ENCODE results near the gene ASB3.
"Not testable (repeated sequence)": the region's sequence is repeated elsewhere in the genome, so short reads cannot be mapped to it uniquely, and the experiment has no call there.

Gene ASB3

DNA sequence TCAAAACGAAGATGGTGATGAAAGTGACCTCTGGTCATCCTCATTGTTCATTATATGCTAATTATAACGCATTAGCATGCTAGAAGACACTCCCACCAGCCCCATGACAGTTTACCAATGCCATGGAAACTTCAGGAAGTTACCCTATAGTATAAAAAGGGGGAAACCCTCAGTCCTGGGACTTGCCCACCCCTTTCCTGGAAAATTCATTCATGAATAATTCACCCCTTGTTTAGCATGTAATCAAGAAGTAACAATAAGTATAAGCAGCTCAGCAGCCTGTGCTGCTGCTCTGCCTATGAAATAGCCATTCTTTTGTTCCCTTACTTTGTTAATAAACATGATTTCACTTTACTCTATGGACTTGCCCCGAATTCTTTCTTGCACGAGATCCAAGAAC is 89.7 kb downstream of the ASB3 start:
- H3K27me3 ChIP-seq (ENCODE audit: control insufficient read depth in 1 of 2, insufficient read depth in 2 of 2, low read length in 2 of 2), result no peaks in the 10 kb centered on the region
- H3K4me3 ChIP-seq (ENCODE audit: low read length in 2 of 2), result no peak overlapping the region
- H3K9me3 ChIP-seq (ENCODE audit: control insufficient read depth in 2 of 2, low read length in 2 of 2), result no peaks in the 10 kb centered on the region
- H3K4me1 ChIP-seq (ENCODE audit: control insufficient read depth, insufficient read depth, low read length), result no peaks in the 10 kb centered on the region
- peaks cover 0 to 4% of the 10 kb centered on the region in 2 donors for H3K36me3 ChIP-seq (ENCODE audit: control insufficient read depth in 2 of 2, insufficient read depth in 2 of 2, low read length in 2 of 2)
- H3K9ac ChIP-seq (ENCODE audit: low read length in 2 of 2), result no peak overlapping the region
- H3K27ac ChIP-seq (ENCODE audit: low read length), result no peak overlapping the region

DNA sequence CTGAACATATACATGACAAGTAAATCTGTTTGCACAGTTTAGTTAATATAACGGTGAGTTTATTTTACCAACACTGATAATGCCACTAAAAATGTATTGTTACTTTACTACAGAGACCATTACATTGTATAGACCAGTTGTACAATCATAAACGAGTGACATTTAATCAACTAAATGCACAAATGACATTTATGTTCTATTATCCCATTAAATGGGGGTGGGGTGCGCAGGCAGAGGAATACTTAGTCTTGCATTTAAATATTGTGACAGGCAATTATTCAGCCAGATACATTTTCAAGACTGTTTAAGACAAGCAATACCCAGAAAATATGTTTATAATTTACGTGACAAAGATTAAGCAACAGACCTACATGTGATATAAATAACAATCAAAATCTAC is 91.2 kb downstream of the ASB3 start:
- H3K9me3 ChIP-seq (ENCODE audit: control insufficient read depth in 2 of 2, low read length in 2 of 2), result no peaks in the 10 kb centered on the region
- H3K4me3 ChIP-seq (ENCODE audit: low read length in 2 of 2), result no peak overlapping the region
- H3K27me3 ChIP-seq (ENCODE audit: control insufficient read depth in 1 of 2, insufficient read depth in 2 of 2, low read length in 2 of 2), result no peaks in the 10 kb centered on the region
- no peaks in the 10 kb centered on the region for H3K4me1 ChIP-seq (ENCODE audit: control insufficient read depth, insufficient read depth, low read length)
- H3K9ac ChIP-seq (ENCODE audit: low read length in 2 of 2), result no peak overlapping the region
- H3K36me3 ChIP-seq (ENCODE audit: control insufficient read depth in 2 of 2, insufficient read depth in 2 of 2, low read length in 2 of 2), result peaks cover 0 to 4% of the 10 kb centered on the region in 2 donors
- no peak overlapping the region for H3K27ac ChIP-seq (ENCODE audit: low read length)

DNA sequence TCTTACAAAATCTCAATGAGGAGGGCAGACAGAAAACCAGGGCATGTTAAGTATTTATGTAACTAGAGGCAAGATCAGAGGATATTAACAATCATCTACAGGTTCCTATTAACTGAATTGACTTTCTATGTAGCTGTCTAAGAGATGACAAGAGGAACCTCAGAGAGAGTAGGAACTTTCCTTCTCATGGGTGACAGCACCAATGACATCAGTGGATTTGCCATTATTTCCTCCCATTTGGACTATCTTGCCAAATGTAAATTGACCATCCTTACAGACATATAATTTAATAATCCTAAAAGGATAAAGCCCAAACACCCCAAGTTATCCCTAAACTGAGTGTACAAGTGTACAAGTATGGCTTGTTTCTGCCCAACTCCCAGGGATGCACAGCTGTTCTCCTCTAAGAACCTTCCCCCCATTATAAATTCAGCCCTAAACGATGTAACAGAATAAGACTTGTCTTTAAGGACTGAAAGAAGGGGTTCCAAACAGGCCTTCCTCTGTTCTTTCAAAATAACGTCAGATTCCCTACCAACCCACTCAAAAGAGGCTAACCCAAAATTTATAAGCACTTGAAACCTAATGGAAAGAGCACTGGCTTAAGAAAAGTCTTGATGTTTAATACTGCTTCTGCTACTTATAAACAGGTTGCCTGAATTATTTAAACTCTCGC is 92.5 kb downstream of the ASB3 start:
- H3K4me1 ChIP-seq (ENCODE audit: control insufficient read depth, insufficient read depth, low read length), result no peaks in the 10 kb centered on the region
- no peaks in the 10 kb centered on the region for H3K36me3 ChIP-seq (ENCODE audit: control insufficient read depth in 2 of 2, insufficient read depth in 2 of 2, low read length in 2 of 2)
- H3K9me3 ChIP-seq (ENCODE audit: control insufficient read depth in 2 of 2, low read length in 2 of 2), result no peaks in the 10 kb centered on the region
- no peak overlapping the region for H3K9ac ChIP-seq (ENCODE audit: low read length in 2 of 2)
- no peaks in the 10 kb centered on the region for H3K27me3 ChIP-seq (ENCODE audit: control insufficient read depth in 1 of 2, insufficient read depth in 2 of 2, low read length in 2 of 2)
- no peak overlapping the region for H3K4me3 ChIP-seq (ENCODE audit: low read length in 2 of 2)
- no peak overlapping the region for H3K27ac ChIP-seq (ENCODE audit: low read length)

DNA sequence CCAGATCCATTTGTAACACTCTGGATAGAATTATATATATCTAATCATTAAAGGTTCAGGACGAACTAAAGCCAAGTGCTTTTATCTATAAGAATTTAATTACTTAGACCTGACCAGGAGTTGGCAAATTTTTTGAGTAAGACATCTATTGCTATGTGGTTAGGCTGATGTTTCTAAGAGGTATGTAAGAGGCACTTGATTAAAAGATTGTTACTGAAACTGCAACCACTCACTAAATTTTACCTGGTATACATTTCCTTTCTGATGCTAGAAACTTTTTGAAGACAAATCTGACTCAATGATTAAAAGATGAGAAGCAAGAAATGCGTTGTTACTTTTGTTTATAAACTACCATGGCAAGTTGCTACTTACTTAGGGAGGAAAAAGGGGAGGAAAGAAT is 95.9 kb downstream of the ASB3 start:
- H3K27ac ChIP-seq (ENCODE audit: low read length), result no peak overlapping the region
- no peak overlapping the region for H3K9ac ChIP-seq (ENCODE audit: low read length in 2 of 2)
- no peaks in the 10 kb centered on the region for H3K9me3 ChIP-seq (ENCODE audit: control insufficient read depth in 2 of 2, low read length in 2 of 2)
- no peaks in the 10 kb centered on the region for H3K36me3 ChIP-seq (ENCODE audit: control insufficient read depth in 2 of 2, insufficient read depth in 2 of 2, low read length in 2 of 2)
- no peaks in the 10 kb centered on the region for H3K27me3 ChIP-seq (ENCODE audit: control insufficient read depth in 1 of 2, insufficient read depth in 2 of 2, low read length in 2 of 2)
- no peak overlapping the region for H3K4me3 ChIP-seq (ENCODE audit: low read length in 2 of 2)
- no peaks in the 10 kb centered on the region for H3K4me1 ChIP-seq (ENCODE audit: control insufficient read depth, insufficient read depth, low read length)

DNA sequence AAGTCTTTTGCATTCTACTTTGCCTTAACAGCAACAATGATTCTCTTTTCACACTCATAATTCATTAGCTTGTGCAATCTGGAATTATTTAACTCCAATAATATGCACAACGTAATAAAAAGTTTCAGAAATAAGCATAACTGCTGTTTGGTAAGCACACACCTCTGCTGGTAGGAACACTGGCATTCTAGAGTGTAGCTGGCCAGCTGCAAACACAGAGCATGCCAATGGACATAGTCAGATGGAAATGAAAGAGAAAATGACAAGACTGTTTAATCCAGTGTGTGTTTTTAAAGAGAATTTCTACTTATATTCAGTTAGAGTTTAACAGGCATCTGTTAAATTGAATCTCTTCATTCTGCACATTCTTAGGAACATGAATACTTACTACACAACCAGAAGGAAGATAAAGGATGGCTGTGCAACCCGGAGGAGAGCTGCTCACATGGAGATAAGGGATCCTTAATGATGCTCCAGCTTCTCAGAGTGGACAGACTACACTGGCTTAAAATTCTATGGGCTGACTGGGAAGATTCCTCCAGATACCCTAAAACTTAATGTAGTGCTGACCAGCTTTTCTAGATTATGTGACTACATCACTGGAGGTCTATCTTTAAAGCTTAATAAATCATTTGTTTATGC is 113.8 kb downstream of the ASB3 start:
- Histone ChIP-seq H3K27me3 (ENCODE audit: control insufficient read depth in 1 of 2, insufficient read depth in 2 of 2, low read length in 2 of 2) (no peaks in the 10 kb centered on the region), H3K4me1 (ENCODE audit: control insufficient read depth, insufficient read depth, low read length) (no peaks in the 10 kb centered on the region), H3K27ac (ENCODE audit: low read length) (no peak overlapping the region), H3K9me3 (ENCODE audit: control insufficient read depth in 2 of 2, low read length in 2 of 2) (no peaks in the 10 kb centered on the region), H3K4me3 (ENCODE audit: low read length in 2 of 2) (no peak overlapping the region), H3K36me3 (ENCODE audit: control insufficient read depth in 2 of 2, insufficient read depth in 2 of 2, low read length in 2 of 2) (no peaks in the 10 kb centered on the region), H3K9ac (ENCODE audit: low read length in 2 of 2) (no peak overlapping the region)

DNA sequence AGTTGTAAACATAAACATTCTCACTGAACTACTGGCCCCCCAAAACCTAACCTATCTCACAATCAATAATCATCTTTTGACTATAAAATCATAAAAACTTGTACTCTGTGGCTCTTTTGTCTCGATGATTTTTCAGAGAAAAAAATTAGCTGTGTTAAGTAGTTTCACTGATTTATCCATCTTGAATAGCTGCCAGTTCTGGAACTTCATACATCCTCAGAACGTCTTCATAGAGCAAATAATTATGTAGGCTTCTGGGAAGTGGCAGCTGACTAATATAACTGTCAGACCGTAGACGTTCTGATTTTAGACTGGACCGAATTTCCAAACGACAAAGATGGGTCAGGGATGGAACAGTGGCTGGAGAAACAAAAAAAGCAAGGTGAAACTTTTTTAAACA is 116.4 kb downstream of the ASB3 start:
- Histone ChIP-seq H3K36me3 (ENCODE audit: control insufficient read depth in 2 of 2, insufficient read depth in 2 of 2, low read length in 2 of 2) (no peaks in the 10 kb centered on the region), H3K27ac (ENCODE audit: low read length) (no peak overlapping the region), H3K4me1 (ENCODE audit: control insufficient read depth, insufficient read depth, low read length) (no peaks in the 10 kb centered on the region), H3K9ac (ENCODE audit: low read length in 2 of 2) (no peak overlapping the region), H3K9me3 (ENCODE audit: control insufficient read depth in 2 of 2, low read length in 2 of 2) (no peaks in the 10 kb centered on the region), H3K4me3 (ENCODE audit: low read length in 2 of 2) (no peak overlapping the region), H3K27me3 (ENCODE audit: control insufficient read depth in 1 of 2, insufficient read depth in 2 of 2, low read length in 2 of 2) (no peaks in the 10 kb centered on the region)

DNA sequence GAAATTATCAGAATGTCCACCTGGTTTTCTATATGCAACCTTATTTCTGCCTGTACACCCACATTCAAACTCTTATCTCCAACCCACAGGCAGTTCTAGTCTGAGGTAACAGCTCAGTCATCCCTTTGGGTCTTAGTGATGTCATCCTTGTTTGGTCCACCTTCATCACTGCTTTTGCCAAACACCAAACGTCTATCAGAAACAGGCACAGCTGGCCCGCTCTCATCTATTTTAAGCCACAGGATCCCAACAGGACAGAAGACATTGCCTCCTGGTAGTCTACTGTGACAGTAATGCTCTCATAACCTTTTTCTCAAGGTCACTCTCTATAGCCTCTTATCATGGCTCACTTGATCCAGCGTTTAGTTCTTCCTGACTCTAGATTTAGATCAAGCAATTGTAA is 118.1 kb downstream of the ASB3 start:
- no peak overlapping the region for H3K9ac ChIP-seq (ENCODE audit: low read length in 2 of 2)
- H3K27me3 ChIP-seq (ENCODE audit: control insufficient read depth in 1 of 2, insufficient read depth in 2 of 2, low read length in 2 of 2), result no peaks in the 10 kb centered on the region

DNA sequence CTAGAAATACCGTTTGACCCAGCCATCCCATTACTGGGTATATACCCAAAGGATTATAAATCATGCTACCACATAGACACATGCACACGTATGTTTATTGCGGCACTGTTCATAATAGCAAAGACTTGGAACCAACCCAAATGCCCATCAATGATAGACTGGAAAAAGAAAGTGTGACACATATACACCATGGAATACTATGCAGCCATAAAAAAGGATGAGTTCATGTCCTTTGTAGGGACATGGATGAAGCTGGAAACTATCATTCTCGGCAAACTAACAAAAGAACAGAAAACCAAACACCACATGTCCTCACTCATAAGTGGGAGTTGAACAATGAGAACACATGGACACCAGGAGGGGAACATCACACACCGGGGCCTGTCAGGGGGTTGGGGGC is 119.6 kb downstream of the ASB3 start:
- not testable (repeated sequence) for H3K4me3 ChIP-seq (ENCODE audit: low read length in 2 of 2); H3K4me1 ChIP-seq (ENCODE audit: control insufficient read depth, insufficient read depth, low read length); H3K27me3 ChIP-seq (ENCODE audit: control insufficient read depth in 1 of 2, insufficient read depth in 2 of 2, low read length in 2 of 2); H3K27ac ChIP-seq (ENCODE audit: low read length); H3K36me3 ChIP-seq (ENCODE audit: control insufficient read depth in 2 of 2, insufficient read depth in 2 of 2, low read length in 2 of 2); H3K9ac ChIP-seq (ENCODE audit: low read length in 2 of 2); H3K9me3 ChIP-seq (ENCODE audit: control insufficient read depth in 2 of 2, low read length in 2 of 2)

More for the DNA sequence above, 118.1 kb downstream of the ASB3 start:
- no peaks in the 10 kb centered on the region for H3K36me3 ChIP-seq (ENCODE audit: control insufficient read depth in 2 of 2, insufficient read depth in 2 of 2, low read length in 2 of 2)
- H3K4me3 ChIP-seq (ENCODE audit: low read length in 2 of 2), result no peak overlapping the region
- no peaks in the 10 kb centered on the region for H3K9me3 ChIP-seq (ENCODE audit: control insufficient read depth in 2 of 2, low read length in 2 of 2)
- H3K4me1 ChIP-seq (ENCODE audit: control insufficient read depth, insufficient read depth, low read length), result no peaks in the 10 kb centered on the region
- no peak overlapping the region for H3K27ac ChIP-seq (ENCODE audit: low read length)

DNA sequence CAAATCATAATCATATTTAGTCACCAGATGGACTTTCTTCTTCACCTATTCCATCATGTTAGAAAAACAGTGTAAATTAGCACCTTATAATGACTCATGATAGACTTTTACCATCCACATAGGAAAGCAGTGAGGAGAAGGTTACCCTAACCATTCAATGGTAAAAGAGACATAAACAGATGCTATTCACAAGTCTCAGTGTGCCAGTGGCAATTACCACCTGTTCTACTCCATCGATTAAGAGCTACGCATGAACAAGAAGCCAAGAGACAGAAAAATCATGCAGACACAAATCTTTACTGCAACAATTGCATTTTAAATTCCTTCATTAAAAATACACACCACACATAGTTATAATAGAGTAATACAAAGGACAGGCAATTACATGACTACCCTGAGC is 125.9 kb downstream of the ASB3 start:
- Histone ChIP-seq H3K27ac (ENCODE audit: low read length) (no peak overlapping the region), H3K4me3 (ENCODE audit: low read length in 2 of 2) (no peak overlapping the region), H3K9me3 (ENCODE audit: control insufficient read depth in 2 of 2, low read length in 2 of 2) (no peaks in the 10 kb centered on the region), H3K27me3 (ENCODE audit: control insufficient read depth in 1 of 2, insufficient read depth in 2 of 2, low read length in 2 of 2) (no peaks in the 10 kb centered on the region), H3K9ac (ENCODE audit: low read length in 2 of 2) (no peak overlapping the region), H3K4me1 (ENCODE audit: control insufficient read depth, insufficient read depth, low read length) (no peaks in the 10 kb centered on the region), H3K36me3 (ENCODE audit: control insufficient read depth in 2 of 2, insufficient read depth in 2 of 2, low read length in 2 of 2) (no peaks in the 10 kb centered on the region)

DNA sequence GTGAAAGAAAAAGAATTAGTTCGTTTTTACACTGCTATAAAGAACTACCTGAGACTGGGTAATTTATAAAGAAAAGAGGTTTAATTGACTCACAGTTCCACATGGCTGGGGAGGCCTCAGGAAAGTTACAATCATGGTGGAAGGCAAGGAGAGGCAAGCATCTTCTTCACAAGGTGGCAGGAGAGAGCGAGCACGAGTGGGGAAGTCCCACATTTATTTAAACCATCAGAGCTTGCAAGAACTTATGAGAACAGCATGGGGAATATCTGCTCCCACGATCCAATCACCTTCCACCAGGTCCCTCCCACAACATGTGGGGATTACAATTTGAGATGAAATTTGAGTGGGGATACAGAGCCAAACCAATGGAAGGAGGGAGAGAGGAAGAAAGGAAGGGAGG is 128.3 kb downstream of the ASB3 start:
- not testable (repeated sequence) for H3K27me3 ChIP-seq (ENCODE audit: control insufficient read depth in 1 of 2, insufficient read depth in 2 of 2, low read length in 2 of 2); H3K4me3 ChIP-seq (ENCODE audit: low read length in 2 of 2); H3K9me3 ChIP-seq (ENCODE audit: control insufficient read depth in 2 of 2, low read length in 2 of 2); H3K27ac ChIP-seq (ENCODE audit: low read length); H3K36me3 ChIP-seq (ENCODE audit: control insufficient read depth in 2 of 2, insufficient read depth in 2 of 2, low read length in 2 of 2); H3K9ac ChIP-seq (ENCODE audit: low read length in 2 of 2); H3K4me1 ChIP-seq (ENCODE audit: control insufficient read depth, insufficient read depth, low read length)

DNA sequence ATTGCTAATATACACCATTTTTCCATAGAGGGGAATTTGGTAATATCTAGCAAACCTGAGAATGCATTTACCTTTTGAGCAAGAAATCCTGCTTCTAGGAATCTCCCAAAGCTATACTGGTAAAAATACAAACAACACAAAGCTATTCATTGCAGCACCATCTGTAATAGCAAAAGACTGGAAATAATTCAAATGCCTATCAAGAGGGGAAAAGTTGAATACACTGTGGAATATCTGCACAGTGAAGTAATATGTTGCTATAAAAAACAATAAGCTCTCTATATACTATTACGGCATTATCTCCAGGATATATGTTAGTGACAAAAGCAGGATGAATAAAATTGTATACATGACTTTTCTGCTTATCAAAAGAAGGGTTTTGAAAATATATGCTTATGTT is 131.5 kb downstream of the ASB3 start:
- H3K27me3 ChIP-seq (ENCODE audit: control insufficient read depth in 1 of 2, insufficient read depth in 2 of 2, low read length in 2 of 2), result no peaks in the 10 kb centered on the region
- H3K27ac ChIP-seq (ENCODE audit: low read length), result no peak overlapping the region
- H3K4me1 ChIP-seq (ENCODE audit: control insufficient read depth, insufficient read depth, low read length), result peaks cover 3% of the 10 kb centered on the region
- H3K4me3 ChIP-seq (ENCODE audit: low read length in 2 of 2), result no peak overlapping the region
- H3K9ac ChIP-seq (ENCODE audit: low read length in 2 of 2), result no peak overlapping the region
- H3K9me3 ChIP-seq (ENCODE audit: control insufficient read depth in 2 of 2, low read length in 2 of 2), result no peaks in the 10 kb centered on the region
- no peaks in the 10 kb centered on the region for H3K36me3 ChIP-seq (ENCODE audit: control insufficient read depth in 2 of 2, insufficient read depth in 2 of 2, low read length in 2 of 2)
